Activated CD8-positive, alpha-beta memory T cell treated with anti-CD3 and anti-CD28 coated beads for 36 hours (primary cell): Measurements from ENCODE around the gene LDLRAD4. TPM values are rescaled to one million over a fixed set of nuclear protein-coding genes. Genes with fewer than 3 reads are reported as not detected.

Source experiments
- CTCF ChIA-PET: fragments of 350-600 bp; sonication (Branson Sonifier 250); formaldehyde crosslinking; loops from one replicate; lab custom pipeline; 2021; ENCODE audit warnings: antibody characterized with exemption; lab: Charles Lee
- POLR2A ChIA-PET: fragments of 350-600 bp; sonication (Branson Sonifier 250); formaldehyde crosslinking; loops from one replicate; lab custom pipeline; 2021; ENCODE audit warnings: antibody characterized with exemption; lab: Charles Lee
- total RNA-seq, 2 experiments: library from RNA; stranded (reverse); gene quantifications; one replicate each; pipeline ENCODE4 v1.2.3, GENCODE V29; 2021

The LDLRAD4 gene
- total RNA-seq, 2 experiments from 2014 or later = 36.8 to 38.3 TPM

DNA sequence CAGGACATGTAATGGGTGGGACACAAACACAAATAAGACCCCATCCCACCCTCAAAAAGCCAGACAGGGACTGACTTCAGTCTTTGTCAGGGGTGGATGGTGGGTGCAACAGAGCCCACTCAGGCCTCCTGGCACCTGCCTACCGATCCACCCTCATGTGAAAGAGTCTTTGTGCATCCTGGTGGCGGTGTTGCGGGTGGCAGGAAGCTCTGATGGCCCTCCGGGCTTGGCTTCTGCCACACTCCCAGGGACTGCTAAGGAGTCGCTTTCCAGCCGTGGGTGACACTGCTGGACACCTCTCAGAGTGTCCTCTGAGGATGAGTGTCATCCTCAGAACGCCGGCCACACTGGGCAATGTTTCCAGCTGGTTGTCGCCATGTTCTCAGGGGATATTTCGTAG lies 92.6 kb downstream of the LDLRAD4 start:
- ChIA-PET CTCF (no interaction called here), POLR2A (no interaction called here)

DNA sequence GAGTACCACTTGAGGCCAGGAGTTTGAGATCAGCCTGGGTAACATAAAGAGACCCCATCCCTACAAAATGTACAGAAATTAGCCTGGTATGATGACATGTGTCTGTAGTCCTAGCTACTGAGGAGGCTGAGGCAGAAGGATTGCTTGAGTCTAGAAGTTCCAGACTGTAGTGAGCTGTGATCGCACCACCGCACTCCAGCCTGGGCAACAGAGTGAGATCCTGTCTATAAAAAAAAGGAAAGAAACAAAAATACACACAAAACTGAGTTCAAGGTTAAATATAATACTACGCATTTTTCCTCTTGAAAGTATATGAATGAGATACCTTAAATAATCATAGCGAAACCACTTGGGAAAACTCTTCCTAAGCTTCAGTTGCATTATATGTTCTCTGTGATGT lies 94.0 kb downstream of the LDLRAD4 start:
- CTCF ChIA-PET = no interaction called here
- POLR2A ChIA-PET = no interaction called here

DNA sequence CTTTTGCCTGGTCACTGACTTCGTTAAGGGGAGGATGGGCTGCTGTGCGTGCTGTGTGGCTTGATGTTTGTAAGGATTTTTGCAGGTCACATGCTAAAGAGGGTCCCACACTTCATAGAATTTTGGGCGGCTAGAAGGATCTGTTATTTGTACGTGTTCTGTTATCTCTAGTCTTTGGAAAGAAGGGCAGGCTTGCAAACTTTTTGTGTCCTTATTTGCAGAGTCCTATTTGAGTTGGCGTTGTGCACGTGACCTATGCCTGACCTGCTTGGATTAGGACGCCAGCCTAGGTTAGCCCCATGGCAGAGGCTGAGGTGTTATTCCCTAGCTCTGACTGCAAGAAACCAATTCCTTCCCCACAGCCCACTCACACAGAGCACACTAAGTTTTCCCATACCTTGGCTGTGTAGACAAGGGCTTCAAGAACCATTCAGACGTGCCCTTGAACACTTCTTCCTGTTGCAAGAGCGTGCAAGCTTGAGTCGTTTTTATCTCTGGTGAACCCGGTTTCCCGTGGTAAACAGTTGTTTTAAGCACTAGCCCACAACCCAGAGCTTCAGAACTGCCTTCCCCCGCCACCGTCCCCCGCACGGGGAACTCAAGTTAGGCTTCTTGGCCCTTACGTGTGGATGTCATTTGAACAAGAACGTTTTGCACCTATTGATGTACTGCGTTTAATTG lies 94.6 kb downstream of the LDLRAD4 start:
- CTCF ChIA-PET = no interaction called here
- POLR2A ChIA-PET = no interaction called here

DNA sequence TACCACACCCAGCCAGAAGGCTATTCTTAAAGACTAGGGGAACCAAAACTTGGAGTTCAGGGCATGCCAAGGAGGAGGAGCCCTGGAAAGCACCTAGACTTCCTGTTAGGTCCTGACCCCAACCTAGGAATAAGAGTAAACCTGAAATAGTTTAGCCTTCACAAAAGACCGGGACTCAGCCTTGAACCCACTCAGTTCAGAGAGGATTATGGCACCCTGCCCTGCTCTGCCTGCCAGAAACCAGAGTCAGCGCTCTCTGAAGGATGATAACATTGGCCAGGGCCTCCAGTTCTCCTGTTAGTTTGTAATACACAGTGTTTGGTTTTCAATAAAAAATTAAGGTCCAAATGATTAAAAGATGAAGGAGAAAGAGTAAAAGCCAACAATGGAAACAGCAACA lies 96.4 kb downstream of the LDLRAD4 start:
- POLR2A ChIA-PET = no interaction called here
- CTCF ChIA-PET = no interaction called here

DNA sequence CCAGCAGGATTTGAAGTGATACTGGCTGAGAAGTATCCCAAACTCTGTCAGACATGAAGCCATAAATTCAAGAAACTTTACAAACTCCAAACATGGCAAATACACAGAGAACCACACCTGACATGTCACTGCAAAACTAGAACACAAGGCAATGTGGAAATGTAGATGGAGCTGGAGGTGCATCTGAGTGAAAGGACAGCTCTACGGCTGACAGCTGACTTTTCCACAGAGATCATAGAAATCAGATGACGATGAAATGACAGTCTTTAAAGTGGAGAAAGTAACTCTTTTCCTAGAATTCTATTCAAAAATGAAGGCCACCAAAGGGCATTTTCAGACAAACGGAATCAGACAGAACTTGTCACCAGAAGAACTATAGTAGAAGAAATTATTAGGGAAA lies 97.5 kb downstream of the LDLRAD4 start:
- ChIA-PET CTCF (no interaction called here), POLR2A (no interaction called here)

DNA sequence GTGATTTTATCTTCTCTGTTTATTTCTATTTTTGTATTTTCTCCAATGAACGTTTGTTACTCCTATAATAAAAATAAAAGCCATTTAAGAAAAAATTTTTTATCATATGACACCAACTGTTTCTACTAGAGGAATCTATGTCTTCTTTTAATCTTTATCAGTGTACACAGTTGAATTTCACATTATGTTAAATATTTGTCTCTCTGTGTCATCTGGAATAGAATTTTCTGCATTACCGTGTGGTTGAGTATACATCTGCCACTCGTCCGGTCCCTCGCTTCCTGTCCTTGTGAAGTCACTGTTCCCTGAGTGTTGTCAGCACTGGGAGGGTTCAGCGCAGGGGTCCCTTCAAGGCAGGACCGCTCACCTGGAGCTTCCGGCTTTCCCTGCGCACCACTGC lies 99.2 kb downstream of the LDLRAD4 start:
- ChIA-PET CTCF (interaction anchor here (1.3 kb wide), 1 partner anchor 14 kb away, joined by 5 read pairs; no protein-coding TSS in a partner anchor), POLR2A (no interaction called here)

DNA sequence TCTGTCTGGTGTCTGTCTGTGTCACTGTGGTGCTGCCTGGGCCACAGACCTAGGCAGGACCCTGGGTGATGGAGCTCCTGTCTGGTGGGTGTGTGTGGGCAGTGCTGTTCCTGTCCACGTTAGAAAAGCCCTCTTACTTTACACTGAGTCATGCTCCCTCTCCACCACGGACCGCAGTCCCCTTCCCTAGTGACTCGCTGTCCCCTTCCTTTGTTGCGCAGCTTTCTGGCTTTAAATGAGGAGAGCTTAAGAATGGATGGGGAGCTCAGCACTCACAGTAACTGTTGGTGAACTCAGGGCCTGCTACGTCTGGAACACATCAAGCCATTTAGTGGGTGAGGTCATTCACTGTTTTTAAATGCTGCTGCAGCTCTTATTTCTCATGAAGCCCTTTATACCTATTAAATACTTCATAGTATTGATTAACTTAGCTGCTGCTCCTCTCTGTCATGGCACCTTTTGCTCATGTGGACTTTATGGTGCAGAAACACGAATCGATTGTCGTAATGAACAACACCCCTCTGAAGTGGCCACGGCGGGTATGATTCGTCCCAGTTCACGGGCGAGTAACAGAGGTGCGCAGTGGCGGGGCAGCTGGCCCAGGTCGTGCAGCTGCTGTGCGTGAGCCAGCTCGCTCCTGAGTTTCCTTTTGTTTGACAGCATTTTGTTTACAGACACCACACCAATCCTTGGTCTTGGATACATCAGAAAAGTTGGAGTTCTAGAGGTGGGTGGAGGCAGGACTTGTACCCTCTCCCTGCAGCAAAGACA lies 100.4 kb downstream of the LDLRAD4 start:
- POLR2A ChIA-PET = no interaction called here
- CTCF ChIA-PET = no interaction called here

DNA sequence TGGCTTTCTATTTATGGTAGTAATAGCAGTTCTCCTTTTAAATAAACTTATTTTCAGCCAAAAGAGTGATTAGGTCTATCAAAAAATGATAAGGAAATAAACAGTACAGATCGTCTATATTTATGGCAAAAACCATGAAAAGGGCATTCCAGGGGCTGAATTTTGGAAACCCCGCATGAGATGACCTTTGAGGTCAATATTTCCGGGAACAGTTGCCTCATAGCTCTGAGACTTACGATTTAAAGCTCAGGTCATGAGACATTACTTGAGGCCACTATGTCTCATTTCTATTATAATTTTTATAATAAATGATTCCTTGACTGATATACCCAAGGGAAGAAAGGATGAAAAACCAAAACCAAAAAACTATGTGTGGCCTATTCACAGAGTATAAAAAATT lies 101.1 kb downstream of the LDLRAD4 start:
- CTCF ChIA-PET = no interaction called here
- POLR2A ChIA-PET = no interaction called here

DNA sequence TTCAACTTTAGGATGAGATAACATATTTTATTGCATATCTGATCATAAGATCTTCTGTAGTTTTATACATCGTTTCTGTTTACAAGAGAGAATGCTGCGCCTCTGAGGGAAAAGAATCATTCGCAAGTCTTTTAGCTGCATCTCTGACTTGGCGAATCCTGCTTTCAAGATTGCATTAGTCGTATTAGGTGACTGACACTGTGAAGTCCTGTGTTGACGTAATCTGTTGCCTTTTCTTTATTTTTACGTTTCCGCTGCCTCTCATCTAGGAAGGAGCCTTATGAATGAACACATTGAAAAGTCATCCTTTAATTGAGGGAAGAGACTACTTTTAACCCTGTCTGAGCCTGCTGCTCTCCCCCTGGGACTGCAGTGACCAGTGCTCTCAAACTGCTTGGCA lies 101.5 kb downstream of the LDLRAD4 start:
- ChIA-PET CTCF (no interaction called here), POLR2A (no interaction called here)

DNA sequence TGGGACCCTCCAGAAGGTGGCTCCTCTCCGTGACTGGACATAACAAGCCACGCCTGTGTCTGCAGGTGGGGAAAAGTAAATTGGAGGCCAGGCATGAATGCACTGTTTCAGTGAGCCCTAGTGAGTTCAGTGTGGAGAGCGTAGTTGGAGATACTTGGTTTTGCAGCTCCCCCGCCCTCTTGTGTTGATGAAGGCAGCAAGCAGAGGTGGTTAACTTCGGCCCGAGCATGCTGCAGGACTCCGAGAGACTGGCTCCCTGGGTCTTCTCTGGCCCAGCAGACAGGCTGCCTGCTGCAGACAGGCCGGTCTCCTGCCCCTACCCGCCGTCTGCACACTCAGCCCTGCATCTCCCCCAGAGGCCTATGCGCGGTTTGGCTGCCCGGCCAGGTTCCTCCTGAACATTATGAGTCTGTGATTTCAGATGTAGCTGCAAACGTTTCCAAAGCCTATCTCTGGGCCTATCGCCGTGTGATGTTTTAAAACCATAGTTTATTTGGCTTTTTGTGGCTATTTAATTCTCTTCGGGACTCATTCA lies 102.4 kb downstream of the LDLRAD4 start:
- ChIA-PET POLR2A (no interaction called here), CTCF (no interaction called here)

DNA sequence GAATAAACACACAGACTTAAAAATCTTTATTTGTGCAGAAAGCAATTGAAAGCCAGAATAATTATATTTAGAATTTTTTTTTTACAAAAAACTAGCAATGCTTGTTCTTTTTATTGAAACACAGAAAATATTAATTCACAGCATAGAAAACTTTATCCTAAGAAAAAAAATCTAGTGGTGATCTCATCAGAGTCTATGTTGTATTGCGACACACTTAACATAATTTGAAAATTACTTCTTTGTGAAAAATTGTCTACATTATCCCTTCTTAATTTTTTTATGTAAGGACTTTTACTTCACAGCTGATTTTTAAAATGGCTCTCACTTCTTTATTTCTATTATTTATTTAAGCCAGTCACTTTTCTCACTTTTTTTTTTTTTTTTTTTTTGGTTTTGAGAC lies 103.4 kb downstream of the LDLRAD4 start:
- ChIA-PET CTCF (no interaction called here), POLR2A (no interaction called here)

DNA sequence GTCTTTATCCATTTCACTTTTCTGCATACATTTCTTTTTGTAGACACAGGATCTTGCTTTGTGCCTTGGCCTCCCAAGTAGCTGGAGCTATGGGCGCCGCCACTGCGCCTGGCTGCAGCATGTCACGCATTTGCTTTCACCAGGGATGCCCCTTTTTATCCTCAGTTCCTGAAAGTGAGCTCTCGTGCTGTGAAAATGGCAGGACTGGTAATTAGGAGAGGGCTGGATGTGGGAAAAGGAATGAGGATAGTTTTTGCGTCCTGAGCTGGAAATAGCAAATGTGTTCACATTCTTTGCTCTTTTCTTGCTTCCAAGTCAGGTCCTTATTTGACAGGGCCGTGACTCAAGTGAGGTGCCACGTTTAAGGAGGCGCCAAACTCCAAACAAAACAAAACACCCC lies 104.6 kb downstream of the LDLRAD4 start:
- POLR2A ChIA-PET = no interaction called here
- CTCF ChIA-PET = interaction anchor here (0.6 kb wide), 1 partner anchor 51 kb away, joined by 4 read pairs; no protein-coding TSS in a partner anchor

DNA sequence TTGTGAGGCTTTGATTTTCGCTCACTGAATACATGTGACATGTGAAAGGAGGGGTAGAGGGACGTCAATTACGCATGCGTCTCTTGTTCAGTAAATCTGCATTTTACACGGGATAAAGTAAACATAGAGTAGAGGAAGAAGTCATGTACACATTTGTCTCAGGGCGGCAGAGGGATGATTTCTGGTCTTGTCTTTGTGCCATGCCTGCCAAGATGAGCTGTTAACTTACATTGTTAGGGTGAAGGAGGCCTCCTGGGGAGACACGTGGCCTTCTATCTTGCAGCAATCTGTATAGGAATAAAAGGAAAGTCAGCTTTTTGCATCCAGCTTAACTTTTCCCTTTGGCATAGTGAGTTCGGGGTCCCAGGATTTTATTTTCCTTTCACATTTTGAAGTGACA lies 106.3 kb downstream of the LDLRAD4 start:
- ChIA-PET CTCF (no interaction called here), POLR2A (no interaction called here)

DNA sequence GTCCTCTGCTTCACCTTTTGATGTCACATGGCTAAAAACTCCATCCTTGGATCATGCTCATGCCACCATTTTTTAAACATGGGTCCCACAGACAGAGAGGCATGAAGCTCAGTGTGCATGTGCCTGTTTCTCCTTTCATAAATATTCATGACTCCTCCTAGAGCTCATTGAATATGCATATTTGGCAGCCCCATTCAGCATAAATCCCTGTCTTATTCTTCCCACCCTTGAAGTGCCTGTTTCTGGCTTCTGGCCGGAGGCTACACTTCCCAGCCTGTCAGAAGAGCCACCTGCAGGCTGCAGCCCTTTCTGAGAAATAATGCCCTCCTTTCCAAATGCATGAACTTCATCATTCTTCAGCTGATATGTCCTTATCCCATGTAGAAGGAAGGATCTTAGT lies 109.7 kb downstream of the LDLRAD4 start:
- ChIA-PET POLR2A (no interaction called here), CTCF (no interaction called here)

DNA sequence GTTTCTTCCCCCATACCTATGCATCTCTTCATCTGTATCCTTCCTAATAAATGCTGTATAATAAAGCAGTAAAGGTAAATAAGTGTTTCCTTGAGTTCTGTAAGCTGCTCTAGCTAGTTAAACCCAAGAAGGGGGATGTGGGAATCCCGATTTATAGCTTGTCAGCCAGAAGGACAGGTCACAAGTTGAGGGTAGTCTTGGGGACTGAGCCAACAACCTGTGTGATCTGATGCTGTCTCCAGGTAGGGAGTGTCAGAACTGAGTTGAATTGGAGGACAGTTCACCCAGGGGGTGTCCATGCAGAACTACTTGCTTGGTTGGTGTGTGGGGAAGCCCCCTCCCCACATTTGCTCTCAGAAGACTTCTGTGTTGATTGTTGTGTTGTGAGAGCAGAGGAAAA lies 112.4 kb downstream of the LDLRAD4 start:
- CTCF ChIA-PET = interaction anchor here (0.7 kb wide), 1 partner anchor 114 kb away, joined by 3 read pairs; no protein-coding TSS in a partner anchor
- POLR2A ChIA-PET = no interaction called here

DNA sequence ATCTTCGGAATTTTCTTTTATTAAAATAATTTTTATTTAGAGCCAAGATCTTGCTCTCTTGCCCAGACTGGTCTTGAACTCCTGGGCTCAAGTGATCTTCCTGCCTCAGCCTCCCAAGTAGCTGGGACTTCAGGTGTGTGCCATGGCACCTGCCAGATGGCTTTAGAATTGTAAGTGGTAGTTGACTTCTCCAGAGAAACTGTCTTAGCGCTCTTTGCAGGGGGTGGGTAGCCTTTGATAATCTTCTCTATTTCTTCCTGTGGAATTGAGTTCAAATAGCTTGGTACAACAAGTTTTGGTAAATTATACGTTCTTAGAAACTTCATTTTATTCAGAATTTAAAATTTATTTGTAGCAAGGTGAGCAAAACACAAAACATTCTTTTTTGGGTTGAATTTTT lies 113.3 kb downstream of the LDLRAD4 start:
- ChIA-PET POLR2A (no interaction called here), CTCF (interaction anchor here (0.6 to 1.1 kb wide), 2 partner anchors 115 to 132 kb away, joined by 3 read pairs; no protein-coding TSS in a partner anchor)

DNA sequence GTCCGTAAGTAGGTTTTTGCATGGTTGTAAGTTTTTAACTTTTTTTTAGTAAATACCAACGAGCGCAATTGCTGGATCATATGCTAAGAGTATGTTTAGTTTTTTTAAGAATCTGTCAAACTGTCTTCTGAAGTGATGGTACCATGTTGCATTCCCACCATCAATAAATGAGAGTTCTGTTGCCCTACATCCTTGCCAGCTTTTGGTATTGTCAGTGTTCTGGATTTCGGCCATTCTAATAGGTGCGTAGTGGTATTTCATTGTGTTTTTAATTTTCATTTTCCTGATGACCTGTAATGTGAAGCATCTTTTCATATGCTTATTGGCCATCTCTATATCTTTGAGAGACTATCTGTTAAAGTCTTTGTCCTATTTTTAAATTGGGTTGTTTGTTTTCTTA lies 114.3 kb downstream of the LDLRAD4 start:
- CTCF ChIA-PET = interaction anchor here (1.1 kb wide), 1 partner anchor 131 kb away, joined by 3 read pairs; no protein-coding TSS in a partner anchor
- POLR2A ChIA-PET = no interaction called here

DNA sequence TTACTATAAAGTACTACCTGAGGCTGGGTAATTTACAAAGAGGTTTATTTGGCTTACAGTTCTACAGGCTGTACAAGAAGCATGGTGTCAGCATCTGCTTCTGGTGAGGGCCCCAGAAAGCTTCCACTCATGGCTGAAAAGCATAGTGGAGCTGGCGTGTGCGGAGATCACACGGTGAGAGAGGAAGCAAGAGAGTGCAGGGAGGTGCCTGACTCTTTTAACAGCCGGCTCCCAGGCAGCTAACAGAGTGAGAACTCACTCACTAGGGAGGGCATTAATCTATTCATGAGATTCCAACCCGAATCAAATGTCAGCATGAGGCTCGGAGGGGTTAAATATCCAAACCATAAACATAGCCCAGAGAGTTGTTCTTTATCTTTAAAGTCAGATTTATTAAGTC lies 117.3 kb downstream of the LDLRAD4 start:
- ChIA-PET CTCF (interaction anchor here (0.6 kb wide), 1 partner anchor 348 kb away, joined by 3 read pairs; no protein-coding TSS in a partner anchor), POLR2A (no interaction called here)

DNA sequence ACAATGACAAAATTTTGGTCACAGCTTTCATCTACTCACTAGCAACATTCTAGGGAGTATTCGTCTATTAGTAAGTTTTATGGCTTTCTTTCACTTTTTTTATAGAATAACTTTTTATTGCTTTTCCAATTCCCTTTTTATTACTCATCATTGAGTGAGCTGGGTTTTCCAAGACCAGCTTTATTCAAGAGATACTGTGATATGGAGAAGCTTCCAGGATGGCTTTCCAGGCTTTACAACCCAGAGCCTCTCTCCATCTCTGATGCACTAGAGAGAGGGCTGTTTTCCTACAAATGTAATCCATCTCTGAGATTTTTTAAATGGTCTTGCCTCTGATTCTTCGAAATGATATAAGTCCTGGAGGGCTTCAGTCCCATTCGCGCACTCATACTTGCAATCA lies 118.3 kb downstream of the LDLRAD4 start:
- POLR2A ChIA-PET = interaction anchor here (0.5 kb wide), 1 partner anchor 453 kb away, joined by 3 read pairs; no protein-coding TSS in a partner anchor

DNA sequence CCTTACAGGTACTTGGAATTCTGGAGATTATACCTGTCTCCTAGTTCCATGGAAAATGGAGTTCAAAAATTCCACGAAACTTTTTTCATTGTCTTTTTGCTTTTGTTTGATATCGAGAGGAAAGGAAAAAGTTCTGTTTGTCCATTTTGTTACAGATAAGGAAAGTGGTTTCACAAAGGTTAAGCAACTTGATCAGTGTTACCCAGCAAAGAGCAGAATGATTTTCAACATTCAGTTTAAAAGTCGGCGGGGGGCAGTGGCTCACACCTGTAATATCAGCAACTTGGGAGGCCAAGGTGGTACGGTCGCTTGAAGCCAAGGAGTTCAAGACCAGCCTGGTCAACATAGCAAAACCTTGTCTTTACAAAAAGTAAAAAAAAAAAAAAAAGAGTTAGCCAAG lies 118.8 kb downstream of the LDLRAD4 start:
- POLR2A ChIA-PET = no interaction called here
- CTCF ChIA-PET = no interaction called here

More for the DNA sequence above, 118.3 kb downstream of the LDLRAD4 start:
- CTCF ChIA-PET = no interaction called here
